Loucy (cell line): Measurements from ENCODE around the gene PRR5L.

Source experiments
- H2AFZ ChIP-seq: fragments of 200-600 bp; sonication (generic); 2 replicates; pipeline ENCODE4 v1.6.0; 2016; ENCODE audit warnings: antibody characterized with exemption, mild to moderate bottlenecking, low read length, moderate library complexity
- H3F3A ChIP-seq: fragments of 200-600 bp; 2 replicates; pipeline ENCODE4 v1.6.0; 2016; ENCODE audit warnings: antibody characterized with exemption, low read depth, mild to moderate bottlenecking
- H3K27me3 ChIP-seq: fragments of 200-600 bp; sonication (generic); 2 replicates; pipeline ENCODE4 v1.6.1; 2014; ENCODE audit warnings: low read length, mild to moderate bottlenecking; ENCODE audit not compliant: insufficient read depth, poor library complexity, severe bottlenecking
- H3K36me3 ChIP-seq: fragments of 200-600 bp; sonication (generic); 2 replicates; pipeline ENCODE4 v1.6.1; 2016; ENCODE audit warnings: low read length; ENCODE audit not compliant: insufficient read depth
- H3K4me1 ChIP-seq: fragments of 200-600 bp; sonication (generic); 2 replicates; pipeline ENCODE4 v1.5.1; 2014; ENCODE audit warnings: low read length, mild to moderate bottlenecking; ENCODE audit not compliant: insufficient read depth, poor library complexity, severe bottlenecking
- H3K4me2 ChIP-seq: fragments of 200-600 bp; sonication (generic); 2 replicates; pipeline ENCODE4 v1.6.0; 2014; ENCODE audit warnings: antibody characterized with exemption, low read length, low read depth, mild to moderate bottlenecking; ENCODE audit not compliant: poor library complexity, severe bottlenecking
- H3K4me3 ChIP-seq: fragments of 200-600 bp; sonication (generic); 2 replicates; pipeline ENCODE4 v1.5.1; 2014; ENCODE audit warnings: low read length, mild to moderate bottlenecking, mixed read lengths; ENCODE audit not compliant: poor library complexity, severe bottlenecking
- H3K79me2 ChIP-seq: fragments of 200-600 bp; sonication (generic); 2 replicates; pipeline ENCODE4 v1.6.1; 2014; ENCODE audit warnings: low read length; ENCODE audit not compliant: insufficient read depth
- H3K9ac ChIP-seq: fragments of 200-600 bp; sonication (generic); 2 replicates; pipeline ENCODE4 v1.6.0; 2014; ENCODE audit warnings: mild to moderate bottlenecking, low read depth, low read length, moderate library complexity; ENCODE audit not compliant: poor library complexity, severe bottlenecking
- H3K9me2 ChIP-seq: fragments of 200-600 bp; sonication (generic); replicated peaks from 2 replicates; pipeline ENCODE4 v1.6.1; 2016; ENCODE audit warnings: low read depth, low read length, mixed read lengths
- H3K9me3 ChIP-seq: fragments of 200-600 bp; sonication (generic); 2 replicates; pipeline ENCODE4 v1.6.1; 2014; ENCODE audit warnings: mild to moderate bottlenecking, antibody characterized with exemption, low read length, low read depth; ENCODE audit not compliant: insufficient read depth
- H4K20me1 ChIP-seq: fragments of 200-600 bp; sonication (generic); 2 replicates; pipeline ENCODE4 v1.6.0; 2014; ENCODE audit warnings: antibody characterized with exemption, low read length, mild to moderate bottlenecking; ENCODE audit not compliant: insufficient read depth, poor library complexity, severe bottlenecking
- CTCF ChIP-seq: fragments of 200-600 bp; sonication (generic); conservative IDR thresholded peaks from 2 replicates; pipeline ENCODE4 v1.5.1; 2014; ENCODE audit warnings: mild to moderate bottlenecking, antibody characterized with exemption, low read length
- EZH2phosphoT487 ChIP-seq: fragments of 200-600 bp; IDR thresholded peaks from 2 replicates; pipeline ENCODE4 v1.6.1; 2018; ENCODE audit warnings: antibody characterized with exemption, mild to moderate bottlenecking, moderate library complexity, borderline replicate concordance

PRR5L gene

DNA sequence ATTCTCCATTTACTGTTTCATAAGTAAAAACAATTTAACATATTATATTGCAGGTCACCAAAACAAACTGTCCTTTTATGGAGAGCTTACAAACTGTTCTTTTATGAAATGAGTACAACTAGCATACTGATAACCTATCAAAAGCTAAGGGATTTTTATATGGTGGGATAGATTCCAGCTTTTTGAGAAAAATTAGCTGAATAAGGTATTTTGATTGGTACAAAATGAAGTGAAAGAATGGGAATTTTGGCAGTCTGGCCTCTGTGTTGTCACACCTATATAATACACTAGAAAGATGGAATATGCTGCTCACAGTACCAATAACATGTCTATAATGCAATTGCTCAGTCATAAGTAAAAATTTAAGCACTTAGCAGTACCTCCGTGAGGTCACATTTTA is 202.6 kb downstream of the PRR5L start:
- TF ChIP-seq CTCF (no peak), EZH2phosphoT487 (no peak)
- peak overlapping the region; percentile 58 for H3K4me3 ChIP-seq
- H3K9ac ChIP-seq = peak overlapping the region; percentile 51
- H3F3A ChIP-seq = peaks cover 17% of the 10 kb centered on the region
- H2AFZ ChIP-seq = no peak overlapping the region
- peaks cover 50% of the 10 kb centered on the region for H3K36me3 ChIP-seq
- peaks cover 36% of the 10 kb centered on the region for H3K79me2 ChIP-seq
- peaks cover 13% of the 10 kb centered on the region for H4K20me1 ChIP-seq
- H3K9me3 ChIP-seq = no peaks in the 10 kb centered on the region
- H3K4me2 ChIP-seq = peak overlapping the region; percentile 75
- H3K27me3 ChIP-seq = no peaks in the 10 kb centered on the region
- H3K4me1 ChIP-seq = peaks cover 50% of the 10 kb centered on the region
- H3K9me2 ChIP-seq = no peaks in the 10 kb centered on the region

GRCh38 chr11:36499315-36499714 is 203.2 kb downstream of the PRR5L start:
- TF ChIP-seq EZH2phosphoT487 (no peak), CTCF (no peak)
- no peaks in the 10 kb centered on the region for H3K27me3 ChIP-seq
- H3K36me3 ChIP-seq = peaks cover 47% of the 10 kb centered on the region
- H3F3A ChIP-seq = peaks cover 13% of the 10 kb centered on the region; the same call in 1 of the 2 replicates
- H3K4me1 ChIP-seq = peaks cover 55% of the 10 kb centered on the region
- H4K20me1 ChIP-seq = peaks cover 13% of the 10 kb centered on the region
- H2AFZ ChIP-seq = no peak overlapping the region
- H3K4me2 ChIP-seq = peak overlapping the region; percentile 75
- peak overlapping the region; percentile 58 for H3K4me3 ChIP-seq
- no peaks in the 10 kb centered on the region for H3K9me3 ChIP-seq
- H3K9me2 ChIP-seq = no peaks in the 10 kb centered on the region
- peaks cover 42% of the 10 kb centered on the region for H3K79me2 ChIP-seq
- peak overlapping the region; percentile 51 for H3K9ac ChIP-seq

DNA sequence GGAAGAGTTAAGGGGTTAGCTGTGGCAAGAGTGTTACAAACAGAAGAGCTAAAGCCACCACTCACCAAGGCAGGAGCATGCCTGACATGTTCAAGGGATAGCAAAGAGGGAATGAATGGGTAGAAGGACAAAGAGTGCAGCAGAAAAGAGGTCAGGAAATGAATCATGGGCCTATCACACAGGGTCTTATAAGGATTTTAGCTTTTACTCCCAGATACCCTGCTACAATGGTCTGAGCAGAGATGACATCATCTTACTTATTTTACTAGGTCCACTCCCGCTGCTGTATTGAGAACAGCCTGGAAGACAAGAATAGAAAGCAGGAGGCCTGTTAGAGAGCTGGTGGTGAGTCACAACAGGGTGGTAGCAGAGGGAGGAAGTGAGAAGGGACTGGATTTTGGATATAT is 204.2 kb downstream of the PRR5L start:
- Histone ChIP-seq H3K27me3 (no peaks in the 10 kb centered on the region), H3K9me3 (no peaks in the 10 kb centered on the region), H4K20me1 (peaks cover 19% of the 10 kb centered on the region), H3K4me3 (peak overlapping the region; percentile 58), H3K9ac (peak overlapping the region; percentile 51), H3K4me1 (peaks cover 65% of the 10 kb centered on the region), H3F3A (peaks cover 13% of the 10 kb centered on the region; the same call in 1 of the 2 replicates), H2AFZ (no peak overlapping the region), H3K4me2 (peak overlapping the region; percentile 75), H3K9me2 (no peaks in the 10 kb centered on the region), H3K36me3 (peaks cover 41% of the 10 kb centered on the region), H3K79me2 (peaks cover 52% of the 10 kb centered on the region)
- TF ChIP-seq CTCF = no peak
- no peak for TF ChIP-seq EZH2phosphoT487
